DMS114 treated with DMSO at 0.1 percent for 48 hours (cell line): ENCODE results near the gene GPR33.
"Not testable (repeated sequence)": the region's sequence is repeated elsewhere in the genome, so short reads cannot be mapped to it uniquely, and the experiment has no call there.

Experiments
- DNase-seq: peaks from one replicate; lab custom pipeline; 2025; ENCODE audit not compliant: unreplicated experiment; lab: John Stamatoyannopoulos, UW

The GPR33 gene

GRCh38 chr14:31461545-31461944 lies 26.3 kb downstream of the GPR33 start:
- DNase-seq = no peak

DNA sequence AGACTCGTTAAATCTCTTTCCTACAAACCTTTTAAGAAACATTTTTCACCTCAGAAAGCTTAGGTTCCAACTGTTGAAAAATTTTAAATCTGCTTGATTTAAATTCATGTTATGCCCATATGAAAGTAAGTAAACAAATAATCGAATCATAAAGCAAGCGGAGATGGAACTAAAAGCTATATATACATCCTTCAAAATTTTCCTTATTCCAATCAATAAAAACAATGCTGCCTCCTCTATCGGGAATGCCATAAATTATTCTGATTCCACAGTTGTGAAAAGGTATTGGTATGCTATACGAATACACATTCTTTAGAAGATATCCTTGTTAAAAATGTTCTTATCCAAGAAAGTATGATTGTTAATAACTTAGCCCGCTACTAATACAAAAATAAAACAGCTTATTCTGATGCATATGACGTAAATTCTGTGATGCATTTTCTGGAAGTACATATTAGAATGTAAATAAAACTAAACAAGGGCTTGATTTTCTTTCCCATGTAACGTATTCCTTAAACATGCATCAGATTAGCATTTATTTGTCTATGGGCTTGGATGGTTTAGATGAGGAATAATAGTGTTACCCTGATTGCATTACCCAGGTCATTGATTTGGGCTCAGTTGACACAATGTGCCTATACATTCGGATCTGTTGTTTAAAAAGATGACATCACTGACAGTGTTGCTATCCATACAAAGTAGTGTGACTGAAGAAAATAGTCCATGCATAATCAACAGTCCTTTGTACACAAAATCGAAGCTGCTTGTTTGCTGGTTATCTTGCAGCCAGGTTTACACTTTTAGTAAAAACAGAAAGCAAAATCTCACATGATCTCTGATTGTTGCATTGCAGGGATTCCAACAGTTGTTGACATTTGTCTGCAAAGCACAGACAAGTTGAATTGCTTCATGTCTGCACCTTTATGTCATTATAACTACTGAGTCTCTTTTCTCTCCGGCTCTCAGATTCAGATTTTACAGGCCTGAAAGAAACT lies 29.9 kb downstream of the GPR33 start:
- no peak for DNase-seq

DNA sequence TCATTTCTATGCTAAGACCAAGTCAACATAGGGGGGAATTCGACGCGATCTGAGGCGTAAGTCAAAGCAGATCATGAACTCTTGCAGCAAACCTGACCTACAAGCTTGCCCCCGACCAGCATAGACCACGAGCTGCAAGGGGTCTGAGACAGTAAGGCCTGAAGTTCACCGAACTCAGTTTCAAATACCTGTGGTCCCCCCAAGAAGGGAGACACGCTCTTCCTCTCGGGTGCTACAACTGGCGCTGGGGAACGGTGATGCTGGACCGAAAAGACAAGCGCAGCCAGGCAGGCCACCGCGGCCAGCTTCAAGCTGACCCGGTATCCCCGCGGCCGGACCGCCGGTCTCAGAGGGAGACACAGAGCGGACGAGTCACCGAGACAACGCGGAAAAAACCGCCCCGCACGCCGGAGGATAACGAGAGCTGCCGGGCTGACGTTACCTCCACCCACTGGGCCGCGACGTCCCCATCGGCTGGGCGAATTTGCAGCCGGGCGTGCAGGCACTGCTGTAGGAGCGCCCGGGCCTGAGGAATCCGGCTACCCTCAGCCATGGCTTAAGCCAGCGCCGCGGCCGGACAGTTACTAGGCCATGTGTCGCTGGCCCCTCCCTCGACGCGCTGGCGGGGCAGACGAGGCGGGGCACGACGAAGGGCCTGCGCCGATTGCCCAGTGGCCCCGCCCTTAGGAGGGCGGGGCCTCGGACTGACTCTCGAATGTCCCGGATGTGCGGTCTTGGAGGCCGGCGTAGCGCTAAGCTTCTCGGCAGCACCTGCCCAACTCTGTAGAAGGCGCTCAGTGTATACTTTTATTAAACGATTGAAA lies 30.8 kb downstream of the GPR33 start, which contains the start of gene DTD2:
Gene DTD2, minus strand, starts transcription at position 666 of the 824 bp plus-strand sequence. Its CDS starts 113 bp downstream, at position 553.
- peak; percentile 84 for DNase-seq

GRCh38 chr14:31449971-31450610 lies 37.7 kb downstream of the GPR33 start:
- no peak for DNase-seq

GRCh38 chr14:31449136-31449535 lies 38.7 kb downstream of the GPR33 start:
- DNase-seq = no peak

DNA sequence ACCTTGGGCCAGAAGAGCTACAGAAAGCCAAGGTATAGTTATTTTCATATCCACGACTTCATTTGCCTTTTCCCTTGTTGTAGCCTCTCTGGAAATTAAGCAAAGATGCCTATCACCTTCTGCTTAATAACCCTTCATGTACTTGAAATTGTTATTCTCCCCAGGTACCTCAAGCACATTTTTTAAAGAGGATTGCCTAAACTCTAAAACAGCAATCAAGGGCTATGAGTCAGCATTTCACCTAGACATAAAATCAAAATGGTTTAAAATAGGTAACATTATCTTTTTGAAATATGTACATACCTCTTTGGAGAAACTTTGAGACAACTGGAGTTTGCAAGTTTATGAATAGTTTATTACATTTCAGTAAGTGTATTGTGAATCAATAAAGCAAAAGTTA lies 42.1 kb downstream of the GPR33 start:
- DNase-seq = no peak

DNA sequence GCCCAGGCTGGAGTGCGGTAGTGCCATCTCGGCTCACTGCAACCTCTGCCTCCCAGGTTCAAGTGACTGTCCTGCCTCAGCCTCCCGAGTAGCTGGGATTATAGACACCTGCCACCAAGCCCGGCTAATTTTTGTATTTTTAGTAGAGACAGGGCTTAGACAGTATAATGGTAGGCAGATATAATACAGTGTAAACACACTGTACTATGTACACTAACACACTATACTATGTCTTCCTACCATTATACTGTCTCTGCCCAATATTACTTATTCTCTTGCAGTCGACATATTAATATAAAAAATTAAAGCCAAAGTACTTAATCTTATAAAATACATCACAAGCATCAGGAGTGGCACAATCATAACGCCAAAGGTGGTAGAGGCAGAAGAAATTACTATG lies 45.6 kb downstream of the GPR33 start:
- no peak for DNase-seq

DNA sequence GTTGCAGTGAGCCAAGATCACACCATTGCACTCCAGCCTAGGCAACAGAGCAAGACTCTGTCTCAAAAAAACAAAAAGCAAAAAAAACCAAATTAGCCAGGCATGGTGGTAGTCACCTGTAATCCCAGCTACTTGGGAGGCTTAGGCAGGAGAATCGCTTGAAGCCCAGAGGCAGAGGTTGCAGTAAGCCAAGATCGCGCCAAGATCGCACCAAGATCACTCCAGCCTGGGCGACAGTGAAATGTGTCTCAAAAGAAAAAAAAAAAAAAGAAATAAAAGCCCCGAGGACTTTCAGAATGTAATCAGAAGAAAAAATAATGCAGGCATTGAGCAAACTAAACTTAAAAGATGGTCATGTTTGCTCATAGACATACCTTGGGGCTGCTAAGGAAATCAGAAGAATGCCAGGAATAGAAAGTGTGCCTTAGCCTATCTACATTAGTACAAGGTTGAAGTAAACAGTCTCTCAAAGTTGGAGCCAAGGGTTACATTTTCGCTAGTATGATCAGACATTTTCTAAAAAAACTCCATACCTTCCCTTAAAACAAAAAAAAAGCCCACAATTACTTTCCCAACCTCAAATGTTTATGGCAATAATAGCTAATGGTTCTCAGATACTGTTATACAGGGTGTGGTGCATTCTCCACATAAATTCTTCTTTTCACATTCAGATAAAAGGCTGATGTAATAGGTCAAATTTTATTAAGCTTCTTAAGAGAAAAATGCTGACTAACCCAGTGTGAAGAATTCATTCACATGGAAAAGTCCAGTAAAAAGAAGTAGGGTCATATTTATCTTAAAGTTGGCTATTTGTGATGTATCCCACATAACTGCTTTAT lies 46.3 kb downstream of the GPR33 start:
- no peak for DNase-seq

GRCh38 chr14:31440280-31440679 lies 47.6 kb downstream of the GPR33 start:
- DNase-seq = no peak

DNA sequence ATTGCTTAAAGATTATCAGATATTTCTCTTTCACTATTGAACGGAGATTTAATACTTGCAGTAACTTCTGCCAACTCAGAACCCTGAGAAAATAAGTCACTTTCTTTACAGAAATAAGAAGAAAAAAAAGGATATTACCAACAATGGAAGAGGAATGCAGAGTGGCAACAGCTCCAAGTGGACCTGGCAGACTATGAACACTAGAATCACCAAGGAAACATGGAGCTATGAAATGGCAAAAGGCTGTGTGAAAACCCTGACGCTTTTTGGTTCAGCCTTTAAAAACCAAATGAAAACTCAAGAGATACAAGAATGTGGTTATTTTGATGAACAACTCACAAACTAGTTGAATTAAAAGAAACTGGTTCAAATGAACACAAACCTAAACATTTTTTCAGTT lies 48.3 kb downstream of the GPR33 start:
- no peak for DNase-seq

DNA sequence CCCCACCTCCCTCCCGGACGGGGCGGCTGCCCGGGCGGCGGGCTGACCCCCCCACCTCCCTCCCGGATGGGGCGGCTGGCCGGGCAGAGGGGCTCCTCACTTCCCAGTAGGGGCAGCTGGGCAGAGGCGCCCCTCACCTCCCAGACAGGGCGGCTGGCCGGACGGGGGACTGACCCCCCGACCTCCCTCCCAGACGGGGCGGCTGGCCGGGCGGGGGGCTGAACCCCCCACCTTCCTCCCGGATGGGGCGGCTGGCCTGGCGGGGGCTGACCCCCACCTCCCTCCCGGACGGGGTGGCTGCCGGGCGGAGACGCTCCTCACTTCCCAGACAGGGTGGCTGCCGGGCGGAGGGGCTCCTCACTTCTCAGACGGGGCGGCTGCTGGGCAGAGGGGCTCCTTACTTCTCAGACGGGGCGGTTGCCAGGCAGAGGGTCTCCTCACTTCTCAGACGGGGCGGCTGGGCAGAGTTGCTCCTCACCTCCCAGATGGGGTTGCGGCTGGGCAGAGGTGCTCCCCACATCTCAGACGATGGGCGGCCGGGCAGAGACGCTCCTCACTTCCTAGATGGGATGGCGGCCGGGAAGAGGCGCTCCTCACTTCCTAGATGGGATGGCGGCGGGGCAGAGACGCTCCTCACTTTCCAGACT lies 50.7 kb downstream of the GPR33 start:
- not testable (repeated sequence) for DNase-seq

- no peak for DNase-seq
Measured at GRCh38 chr14:31435276-31435675, 52.6 kb downstream of the GPR33 start.
